Neural cell (in vitro differentiated cells): ENCODE measurements around the gene SLC13A2.

Source experiments
- EZH2 ChIP-seq: fragments of 200-600, 300-800 bp; shearing (Covaris generic), sonication (generic); IDR thresholded peaks from 2 replicates; pipeline ENCODE4 v1.6.1; 2014; ENCODE audit warnings: antibody characterized with exemption, low read length, borderline replicate concordance, mild to moderate bottlenecking; ENCODE audit not compliant: insufficient read depth, poor library complexity, severe bottlenecking
- POLR2AphosphoS5 ChIP-seq: IDR thresholded peaks from 2 replicates; pipeline ENCODE4 v1.6.1; 2012
- TF ChIP-seq, protein P1 (sequence below): fragments of 450-650 bp; IDR thresholded peaks from 2 replicates; pipeline ENCODE4 v1.5.1; 2014; ENCODE audit warnings: antibody characterized with exemption, mild to moderate bottlenecking, moderate library complexity; ENCODE audit not compliant: poor library complexity, severe bottlenecking

- TF ChIP-seq, protein P1, sequence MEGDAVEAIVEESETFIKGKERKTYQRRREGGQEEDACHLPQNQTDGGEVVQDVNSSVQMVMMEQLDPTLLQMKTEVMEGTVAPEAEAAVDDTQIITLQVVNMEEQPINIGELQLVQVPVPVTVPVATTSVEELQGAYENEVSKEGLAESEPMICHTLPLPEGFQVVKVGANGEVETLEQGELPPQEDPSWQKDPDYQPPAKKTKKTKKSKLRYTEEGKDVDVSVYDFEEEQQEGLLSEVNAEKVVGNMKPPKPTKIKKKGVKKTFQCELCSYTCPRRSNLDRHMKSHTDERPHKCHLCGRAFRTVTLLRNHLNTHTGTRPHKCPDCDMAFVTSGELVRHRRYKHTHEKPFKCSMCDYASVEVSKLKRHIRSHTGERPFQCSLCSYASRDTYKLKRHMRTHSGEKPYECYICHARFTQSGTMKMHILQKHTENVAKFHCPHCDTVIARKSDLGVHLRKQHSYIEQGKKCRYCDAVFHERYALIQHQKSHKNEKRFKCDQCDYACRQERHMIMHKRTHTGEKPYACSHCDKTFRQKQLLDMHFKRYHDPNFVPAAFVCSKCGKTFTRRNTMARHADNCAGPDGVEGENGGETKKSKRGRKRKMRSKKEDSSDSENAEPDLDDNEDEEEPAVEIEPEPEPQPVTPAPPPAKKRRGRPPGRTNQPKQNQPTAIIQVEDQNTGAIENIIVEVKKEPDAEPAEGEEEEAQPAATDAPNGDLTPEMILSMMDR, result no peak
- TF ChIP-seq EZH2 (no peak), POLR2AphosphoS5 (no peak)
These were observed 460 bp upstream of the SLC13A2 start for GRCh38 chr17:28472871-28473497.
